GM19351 (cell line): ENCODE data around the gene CLTC.
"Not testable (repeated sequence)": the region's sequence is repeated elsewhere in the genome, so short reads cannot be mapped to it uniquely, and the experiment has no call there.

Source experiments
- ATAC-seq: cut with Tn5 transposase; IDR thresholded peaks from one replicate; pipeline ENCODE4 v1.9.1; 2021; ENCODE audit warnings: mild to moderate bottlenecking, moderate library complexity; ENCODE audit not compliant: unreplicated experiment

CLTC gene

DNA sequence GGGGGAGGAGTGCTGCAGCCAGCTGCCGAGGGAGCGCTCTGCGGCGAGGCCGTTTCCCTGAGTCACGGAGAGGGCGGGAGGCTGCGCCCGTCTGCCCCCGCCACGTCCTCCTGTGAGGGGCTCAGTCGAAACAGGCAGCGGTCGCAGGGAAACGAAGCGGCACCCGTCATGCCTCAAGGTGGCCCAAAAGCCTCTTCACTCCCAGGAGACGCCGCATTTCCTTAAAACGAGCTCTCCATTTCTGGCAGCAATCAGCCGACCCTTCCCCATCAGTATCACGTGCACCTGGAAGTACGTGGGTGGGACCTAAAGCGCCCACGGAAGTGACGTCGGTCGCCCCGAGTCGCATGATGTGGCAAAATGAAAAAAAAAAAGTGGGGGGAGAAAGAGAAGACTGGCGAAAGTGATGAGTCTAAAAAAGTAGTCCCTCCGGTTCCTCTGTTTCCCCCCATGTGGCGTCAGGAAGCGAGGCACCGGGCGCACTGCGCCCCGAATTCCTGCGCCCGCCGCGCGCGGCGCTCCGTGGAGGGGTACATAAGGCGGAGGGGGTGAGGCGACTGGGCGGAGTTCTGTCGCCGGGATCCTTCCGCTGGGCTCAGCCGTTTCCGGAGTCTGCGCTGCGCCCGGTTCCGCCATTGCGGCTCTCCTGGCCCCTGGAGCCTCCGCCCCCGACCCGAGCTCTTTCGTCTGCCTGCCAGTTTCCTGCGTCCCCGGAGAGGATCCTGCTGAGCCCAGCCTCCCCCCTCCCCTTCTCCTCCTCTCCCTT, at the start of gene CLTC:
CLTC (plus strand) TSS at position 598 of the 766 bp plus-strand sequence. CDS start 237 bp downstream, outside the sequence.
- ATAC-seq: peak; percentile 80

DNA sequence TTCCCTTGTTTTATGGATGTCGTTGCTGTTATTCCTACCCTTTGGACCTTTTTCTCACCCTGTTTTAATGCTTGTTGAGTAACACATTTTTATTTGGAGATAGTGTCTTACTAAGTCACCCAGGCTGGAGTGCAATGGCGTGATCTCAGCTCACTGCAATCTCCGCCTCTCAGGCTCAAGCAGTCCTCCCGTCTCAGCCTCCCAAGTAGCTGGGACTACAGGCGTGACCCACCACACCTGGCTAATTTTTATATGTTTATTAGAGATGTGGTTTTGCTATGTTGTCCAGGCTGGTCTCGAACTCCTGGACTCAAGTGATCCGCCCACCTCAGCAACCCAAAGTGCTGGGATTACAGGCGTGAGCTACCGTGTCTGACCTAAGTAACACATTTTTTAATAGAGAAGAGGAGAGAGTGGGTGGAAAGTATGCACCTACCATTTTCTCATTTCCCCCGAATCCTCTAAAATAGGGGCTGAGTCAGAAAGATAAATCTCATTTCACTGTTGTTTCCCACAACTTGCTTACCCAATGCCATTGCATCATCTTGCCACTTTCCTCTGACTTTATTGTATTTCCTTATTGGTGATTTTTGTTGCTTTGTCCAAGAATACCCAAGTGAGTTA, 47.3 kb upstream of the CLTC start:
- no peak for ATAC-seq

GRCh38 chr17:59584168-59584567, 35.5 kb upstream of the CLTC start:
- ATAC-seq: not testable (repeated sequence)

DNA sequence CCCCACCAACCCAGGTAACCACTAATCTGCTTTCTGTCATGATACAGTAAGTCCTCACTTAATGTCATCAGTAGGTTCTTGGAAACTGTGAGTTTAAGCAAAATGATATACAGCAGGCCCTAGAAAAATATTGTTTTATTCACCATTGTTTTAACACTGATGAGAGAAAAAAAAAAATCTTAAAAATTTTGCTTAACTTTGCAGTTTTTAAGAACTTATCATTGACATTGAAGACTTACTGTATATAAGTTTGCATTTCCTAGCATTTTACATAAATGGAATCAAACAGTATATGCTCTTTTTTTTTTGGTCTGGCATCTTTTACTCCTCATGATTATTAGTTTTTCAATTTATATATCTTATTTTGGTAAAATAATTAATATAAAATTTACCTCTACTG, 19.5 kb upstream of the CLTC start:
- no peak for ATAC-seq

GRCh38 chr17:59601130-59601529, 18.6 kb upstream of the CLTC start:
- no peak for ATAC-seq

- ATAC-seq: no peak
Observed at GRCh38 chr17:59607061-59607460, 12.6 kb upstream of the CLTC start.

DNA sequence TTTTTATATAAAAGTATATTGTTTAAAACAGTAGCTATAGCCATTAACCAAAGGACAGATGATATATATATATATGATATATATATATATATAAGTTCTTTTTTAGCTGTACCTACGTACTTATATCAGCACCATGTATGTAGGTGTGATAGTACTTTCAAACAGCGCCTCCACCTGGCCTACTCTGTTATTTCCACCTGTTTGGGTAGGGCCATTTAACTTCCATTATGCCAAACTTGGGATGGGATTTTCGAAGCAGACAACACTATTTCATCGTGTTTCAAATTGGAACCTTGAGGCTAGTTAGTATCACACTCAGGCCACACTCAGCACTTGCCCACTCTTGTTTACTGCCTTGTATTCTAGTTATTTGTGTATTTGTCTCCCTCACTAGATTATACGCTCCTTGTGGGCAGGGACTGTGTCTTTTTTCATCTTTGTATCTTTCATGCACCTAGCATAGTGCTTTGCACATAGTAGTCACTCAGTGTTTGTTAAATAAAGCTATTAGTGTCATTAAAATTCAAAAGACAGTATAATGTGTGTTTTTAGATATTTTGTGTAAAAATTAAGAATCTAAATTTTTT, 11.8 kb upstream of the CLTC start:
- no peak for ATAC-seq

DNA sequence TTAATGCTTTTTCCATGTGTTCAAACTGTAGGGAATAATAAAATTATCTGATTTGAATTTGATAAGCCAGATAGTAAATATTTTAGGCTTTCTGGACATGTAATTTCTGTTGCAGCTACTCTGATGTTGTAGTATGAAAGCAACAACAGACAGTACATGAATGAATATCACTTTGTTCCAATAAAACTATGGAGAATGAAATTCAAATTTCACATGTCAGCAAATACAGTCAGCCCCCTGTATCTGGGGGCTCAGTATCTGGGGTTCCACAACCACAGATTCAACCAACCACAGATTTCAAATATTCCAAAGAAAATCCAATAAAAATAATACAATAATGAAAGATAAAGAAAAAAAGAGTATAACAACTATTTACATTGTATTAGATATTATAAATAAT, 8.2 kb upstream of the CLTC start:
- ATAC-seq: no peak

- ATAC-seq: no peak
Observed at GRCh38 chr17:59616253-59616920, 3.3 kb upstream of the CLTC start.

GRCh38 chr17:59617156-59617732, 2.5 kb upstream of the CLTC start:
- no peak for ATAC-seq

- no peak for ATAC-seq
Observed at GRCh38 chr17:59619035-59619297, 729 bp upstream of the CLTC start.

GRCh38 chr17:59620064-59620359, 317 bp downstream of the CLTC start:
- no peak for ATAC-seq

DNA sequence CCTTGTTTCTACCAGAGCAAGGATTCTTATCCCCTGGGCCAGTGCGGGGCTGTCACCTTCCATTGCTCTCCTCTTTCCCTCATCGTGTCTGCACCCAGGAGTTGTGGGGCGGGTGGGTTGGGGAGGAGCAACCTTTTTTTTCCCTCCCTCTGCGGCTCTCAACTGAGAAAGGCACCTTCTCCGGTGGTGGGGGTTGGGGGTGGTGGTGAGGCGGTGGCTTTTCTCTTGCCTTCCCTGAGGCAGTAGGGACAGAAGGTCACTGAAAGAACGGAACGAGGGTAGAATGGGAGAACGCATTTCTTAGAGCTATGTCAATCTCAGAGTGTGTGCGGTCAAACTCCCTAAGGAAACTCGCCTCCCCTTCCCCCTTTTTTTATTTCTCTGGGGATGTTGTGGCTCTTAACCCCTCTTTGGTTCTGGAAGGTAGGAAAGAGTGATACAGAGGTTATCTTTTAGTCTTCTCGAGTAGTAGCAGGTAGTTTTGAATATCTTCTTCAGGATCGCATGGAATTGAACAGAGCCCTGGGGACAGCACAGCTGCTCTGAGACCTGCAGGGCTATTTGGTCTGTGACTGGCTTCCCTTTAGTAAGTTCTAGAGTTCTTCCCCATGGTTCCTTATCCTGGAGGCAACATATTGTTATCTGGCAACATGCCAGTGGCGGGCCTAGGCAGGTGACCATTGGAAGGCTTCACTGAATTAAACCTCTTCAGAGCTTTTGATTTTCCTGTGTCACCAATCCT, 994 bp downstream of the CLTC start:
- no peak for ATAC-seq

DNA sequence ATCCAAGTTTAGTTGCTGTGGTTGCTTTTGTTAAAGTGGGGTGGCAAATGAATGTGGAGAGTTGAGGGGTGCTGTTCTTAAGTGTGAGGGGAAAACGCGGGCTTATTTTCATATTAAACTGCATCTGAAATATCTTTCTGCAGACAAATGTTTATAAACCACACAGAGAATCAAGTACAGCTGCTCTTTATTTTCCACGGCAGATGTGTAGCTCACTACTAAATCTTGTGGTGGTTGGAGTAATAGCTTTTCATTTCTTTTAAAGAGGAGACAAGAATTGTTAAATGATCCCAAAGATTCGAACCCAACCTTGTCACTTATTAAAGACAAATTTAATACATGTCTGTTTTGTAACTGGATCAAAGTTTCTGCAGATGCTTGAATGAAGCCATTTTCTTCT, 2.1 kb downstream of the CLTC start:
- no peak for ATAC-seq

- no peak for ATAC-seq
Observed at GRCh38 chr17:59623151-59623550, 3.5 kb downstream of the CLTC start.

- no peak for ATAC-seq
Observed at GRCh38 chr17:59626756-59627155, 7.1 kb downstream of the CLTC start.

DNA sequence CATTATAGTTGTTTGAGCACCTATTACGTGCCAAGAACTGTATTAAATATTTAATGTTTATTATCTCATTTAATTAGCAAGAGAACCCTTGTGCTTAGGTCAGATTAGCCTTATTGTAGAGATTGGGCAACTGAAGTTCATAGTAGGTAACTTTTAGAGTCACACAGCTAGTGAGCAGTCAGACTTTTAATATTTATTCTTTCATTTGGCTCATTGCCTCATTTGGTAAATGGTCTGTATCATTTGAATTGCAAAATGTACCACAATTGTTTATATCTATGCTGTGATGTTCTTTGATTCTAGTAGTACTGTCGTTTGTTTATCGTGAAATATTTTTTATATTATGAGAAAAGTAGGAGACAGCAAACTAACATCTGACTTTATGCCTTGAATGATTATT, 7.6 kb downstream of the CLTC start:
- ATAC-seq: no peak

GRCh38 chr17:59627770-59628171, 8.1 kb downstream of the CLTC start:
- ATAC-seq: no peak

DNA sequence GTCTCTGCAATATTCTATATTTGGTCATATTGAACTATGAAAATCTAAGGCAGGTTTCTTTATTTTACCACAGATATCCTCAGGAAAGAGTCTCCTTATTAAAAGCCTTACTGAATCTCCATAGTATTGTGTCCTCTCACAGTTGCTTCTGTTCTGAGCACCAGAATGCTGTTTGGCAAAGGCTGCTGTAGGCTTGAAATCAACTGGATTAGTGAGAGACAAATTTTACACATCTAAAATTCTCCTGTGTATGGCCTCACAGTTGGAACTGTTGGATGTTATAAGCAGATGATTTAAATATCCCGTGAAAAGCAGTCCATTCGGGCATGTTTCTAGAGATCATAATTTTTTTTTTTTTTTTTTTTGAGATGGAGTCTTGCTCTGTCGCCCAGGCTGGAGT, 9.5 kb downstream of the CLTC start:
- no peak for ATAC-seq

DNA sequence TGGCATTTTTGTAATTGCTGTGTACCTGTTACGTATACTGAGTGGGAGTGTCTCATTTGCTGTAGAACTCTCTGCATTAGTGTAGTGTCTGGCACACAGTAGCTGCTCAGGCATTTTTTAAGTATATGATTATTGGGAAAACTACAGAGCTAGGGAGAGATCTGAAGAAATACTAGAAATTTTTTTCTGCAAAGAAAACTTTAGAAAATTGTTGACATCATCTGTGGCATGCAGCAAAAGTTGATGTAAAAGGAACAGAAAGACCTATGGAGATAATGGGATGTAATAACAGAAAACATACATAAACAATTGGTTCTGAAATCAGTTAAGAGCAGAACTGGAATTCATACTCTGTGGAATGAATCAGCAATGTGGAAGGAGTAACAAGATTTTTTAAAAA, 11.6 kb downstream of the CLTC start:
- ATAC-seq: no peak

DNA sequence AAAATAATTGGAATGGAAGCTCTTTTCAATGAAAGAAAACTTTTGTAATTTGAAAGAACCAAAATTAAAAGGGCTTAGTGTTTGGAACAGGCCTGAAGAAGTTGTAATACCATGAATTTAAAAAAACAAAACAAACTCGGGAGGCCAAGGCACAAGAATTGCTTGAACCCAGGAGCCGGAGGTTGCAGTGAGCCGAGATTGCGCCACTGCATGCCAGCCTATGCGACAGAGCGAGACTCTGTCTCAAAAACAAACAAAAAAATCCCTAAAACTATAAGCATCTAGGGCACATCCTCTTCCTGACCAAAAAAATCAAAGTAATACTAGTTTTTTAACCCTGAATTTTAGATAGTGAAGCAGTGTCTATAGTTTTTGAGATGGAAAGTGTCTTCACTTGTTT, 12.7 kb downstream of the CLTC start:
- ATAC-seq: no peak
